Measurements from ENCODE around the gene S100A2.

Gene S100A2

GRCh38 chr1:153552335-153552734 is 13.3 kb downstream of the S100A2 start:
- in situ Hi-C loops (cut with MboI; ENCODE audit: low sequenced_read_pairs, unreplicated experiment): no loop called here
- DNase-seq (ENCODE audit: low spot score): no peak
- TF ChIP-seq CTCF (IDR thresholded peaks at IDR 0.05; ENCODE audit: borderline replicate concordance, control extremely low read depth, extremely low read depth, insufficient read depth, missing control alignments): no peak

GRCh38 chr1:153550827-153551500 is 14.7 kb downstream of the S100A2 start:
- TF ChIP-seq CTCF (IDR thresholded peaks at IDR 0.05; ENCODE audit: borderline replicate concordance, control extremely low read depth, extremely low read depth, insufficient read depth, missing control alignments): no peak
- in situ Hi-C loops (cut with MboI; ENCODE audit: low sequenced_read_pairs, unreplicated experiment): no loop called here
- DNase-seq (ENCODE audit: low spot score): no peak

- no peak for DNase-seq (ENCODE audit: low spot score)
- in situ Hi-C loops (cut with MboI; ENCODE audit: low sequenced_read_pairs, unreplicated experiment): no loop called here
- no peak for TF ChIP-seq CTCF (IDR thresholded peaks at IDR 0.05; ENCODE audit: borderline replicate concordance, control extremely low read depth, extremely low read depth, insufficient read depth, missing control alignments)
These were observed 15.3 kb downstream of the S100A2 start for GRCh38 chr1:153550398-153550758.

- in situ Hi-C loops (cut with MboI; ENCODE audit: low sequenced_read_pairs, unreplicated experiment): no loop called here
- TF ChIP-seq CTCF (IDR thresholded peaks at IDR 0.05; ENCODE audit: borderline replicate concordance, control extremely low read depth, extremely low read depth, insufficient read depth, missing control alignments): no peak
- no peak for DNase-seq (ENCODE audit: low spot score)
These were observed 15.8 kb downstream of the S100A2 start for GRCh38 chr1:153549741-153550397.

GRCh38 chr1:153548722-153549688 is 16.6 kb downstream of the S100A2 start, which contains the start of gene S100A3:
TSS of gene S100A3 (minus strand) at chr1:153549258. CDS start at chr1:153548485, 773 bp downstream.
- no peak for TF ChIP-seq CTCF (IDR thresholded peaks at IDR 0.05; ENCODE audit: borderline replicate concordance, control extremely low read depth, extremely low read depth, insufficient read depth, missing control alignments)
- no peak for DNase-seq (ENCODE audit: low spot score)
- in situ Hi-C loops (cut with MboI; ENCODE audit: low sequenced_read_pairs, unreplicated experiment): no loop called here
